Smooth muscle cell (in vitro differentiated cells): ENCODE measurements around the gene TRIM52. TPM values are rescaled to one million over a fixed set of nuclear protein-coding genes. Genes with fewer than 3 reads are reported as not detected.

ENCODE experiments used
- DNase-seq: peaks from one replicate; lab custom pipeline; 2025; ENCODE audit not compliant: unreplicated experiment; lab: John Stamatoyannopoulos, UW
- H2AFZ ChIP-seq: fragments of 200-600 bp; sonication (generic); 2 replicates; pipeline ENCODE4 v1.6.0; 2016; ENCODE audit warnings: antibody characterized with exemption, low read depth, mild to moderate bottlenecking
- H3F3A ChIP-seq: fragments of 200-600 bp; sonication (generic); 2 replicates; pipeline ENCODE4 v1.6.0; 2017; ENCODE audit warnings: antibody characterized with exemption, low read depth
- H3K27ac ChIP-seq: fragments of 200-600 bp; sonication (generic); 2 replicates; pipeline ENCODE4 v1.5.1; 2016; ENCODE audit warnings: low read depth, mild to moderate bottlenecking
- H3K27me3 ChIP-seq: fragments of 200-600 bp; sonication (generic); 2 replicates; pipeline ENCODE4 v1.6.1; 2016; ENCODE audit warnings: low read depth, mild to moderate bottlenecking
- H3K36me3 ChIP-seq: fragments of 200-600 bp; sonication (generic); 2 replicates; pipeline ENCODE4 v1.5.1; 2016; ENCODE audit warnings: low read depth
- H3K4me1 ChIP-seq: fragments of 200-600 bp; sonication (generic); 2 replicates; pipeline ENCODE4 v1.5.1; 2016; ENCODE audit warnings: low read depth
- H3K4me2 ChIP-seq: fragments of 200-600 bp; sonication (generic); 2 replicates; pipeline ENCODE4 v1.6.0; 2016; ENCODE audit warnings: mild to moderate bottlenecking
- H3K4me3 ChIP-seq: fragments of 200-600 bp; sonication (generic); 2 replicates; pipeline ENCODE4 v1.5.1; 2016; ENCODE audit warnings: mild to moderate bottlenecking
- H3K79me2 ChIP-seq: fragments of 200-600 bp; sonication (generic); 2 replicates; pipeline ENCODE4 v1.6.0; 2016; ENCODE audit warnings: low read depth, mild to moderate bottlenecking
- H3K9ac ChIP-seq: fragments of 200-600 bp; sonication (generic); 2 replicates; pipeline ENCODE4 v1.6.0; 2016; ENCODE audit warnings: low read depth
- H3K9me3 ChIP-seq: fragments of 200-600 bp; sonication (generic); replicated peaks from 2 replicates; pipeline ENCODE4 v1.5.1; 2016; ENCODE audit warnings: low read depth
- H4K20me1 ChIP-seq: fragments of 200-600 bp; sonication (generic); 2 replicates; pipeline ENCODE4 v1.6.0; 2016; ENCODE audit warnings: low read depth
- CTCF ChIP-seq: fragments of 200-600 bp; sonication (generic); IDR thresholded peaks from 2 replicates; pipeline ENCODE4 v1.5.1; 2017; ENCODE audit warnings: borderline replicate concordance, mild to moderate bottlenecking, antibody characterized with exemption; ENCODE audit not compliant: insufficient read depth, poor library complexity, severe bottlenecking
- WGBS: methylation state at CpG from one replicate; pipeline ENCODE4 v1.1.7; 2016; ENCODE audit warnings: low lambda C conversion rate; 5-methylcytosine and 5-hydroxymethylcytosine counted together
- polyA plus RNA-seq: library from polyadenylated mRNA; unstranded; fragments of >200 nt; fragmentation: Nextera tagmentation; extraction: Ambion mirVana; gene quantifications from 2 replicates; pipeline ENCODE4 v1.2.1, GENCODE V29; 2016
- total RNA-seq: library from RNA; depleted of rRNA; stranded (reverse); fragments of >200 nt; gene quantifications from 2 replicates; pipeline ENCODE4 v1.2.3, GENCODE V29; 2014

Gene TRIM52
- total and polyA plus RNA-seq, 2 experiments from 2014 or later: 3.2 to 5.0 TPM

- Histone ChIP-seq H3F3A (peaks cover 20% of the 10 kb centered on the region), H3K9ac (peak overlapping the region; percentile 87), H3K27me3 (no peaks in the 10 kb centered on the region), H3K9me3 (no peaks in the 10 kb centered on the region), H3K27ac (peak overlapping the region; percentile 88), H3K36me3 (no peaks in the 10 kb centered on the region), H2AFZ (peak overlapping the region; percentile 84), H4K20me1 (peaks cover 59% of the 10 kb centered on the region), H3K4me2 (peak overlapping the region; percentile 97), H3K4me3 (peak overlapping the region; percentile 75), H3K79me2 (peaks cover 69% of the 10 kb centered on the region), H3K4me1 (peaks cover 39% of the 10 kb centered on the region)
- DNase-seq: no peak
- WGBS: under 1% methylated on average over 44 of the region's 55 CpGs
- no peak for TF ChIP-seq CTCF
Observed at GRCh38 chr5:181246276-181247049, 14.5 kb downstream of the TRIM52 start.

GRCh38 chr5:181245427-181246275, 15.3 kb downstream of the TRIM52 start:
- Histone ChIP-seq H3K36me3 (no peaks in the 10 kb centered on the region), H3K27me3 (no peaks in the 10 kb centered on the region), H3K4me3 (peak overlapping the region; percentile 75), H3K79me2 (peaks cover 69% of the 10 kb centered on the region), H3K4me2 (peak overlapping the region; percentile 97), H3F3A (peaks cover 21% of the 10 kb centered on the region), H4K20me1 (peaks cover 59% of the 10 kb centered on the region), H3K4me1 (peaks cover 41% of the 10 kb centered on the region), H3K27ac (peak overlapping the region; percentile 88), H2AFZ (peak overlapping the region; percentile 68), H3K9me3 (no peaks in the 10 kb centered on the region), H3K9ac (peak overlapping the region; percentile 87)
- WGBS: 26% methylated on average over 34 of the region's 34 CpGs
- DNase-seq: no peak
- no peak for TF ChIP-seq CTCF

- no peak for TF ChIP-seq CTCF
- peak within 1 kb of the TSS; percentile 97 for H3K4me2 ChIP-seq
- no peak for DNase-seq
- peaks cover 59% of the 10 kb centered on the region for H4K20me1 ChIP-seq
- no peaks in the 10 kb centered on the region for H3K9me3 ChIP-seq
- under 1% methylated on average over 50 of the region's 50 CpGs for whole genome bisulfite sequencing
- H2AFZ ChIP-seq: peak within 1 kb of the TSS; percentile 83
- H3K9ac ChIP-seq: peak within 1 kb of the TSS; percentile 88
- no peaks in the 10 kb centered on the region for H3K27me3 ChIP-seq
- peak within 1 kb of the TSS; percentile 88 for H3K27ac ChIP-seq
- peaks cover 30% of the 10 kb centered on the region for H3K4me1 ChIP-seq
- H3K79me2 ChIP-seq: peaks cover 69% of the 10 kb centered on the region
- peaks cover 10% of the 10 kb centered on the region for H3K36me3 ChIP-seq
- peak within 1 kb of the TSS; percentile 71 for H3K4me3 ChIP-seq
- peaks cover 31% of the 10 kb centered on the region for H3F3A ChIP-seq
Observed at GRCh38 chr5:181243564-181244343, 17.2 kb downstream of the TRIM52 start, which contains the start of gene RACK1. Gene RACK1, minus strand, starts transcription at chr5:181243906. Its CDS starts 106 bp downstream, at chr5:181243800.
